IPS DF 6.9 (cell line): ENCODE measurements around the gene PLD1.

Experiments
- DNase-seq: peaks from one replicate; pipeline ENCODE4 v3.0.0-alpha.2; 2013; ENCODE audit warnings: low read depth, low spot score
- H3K27ac ChIP-seq: one replicate; pipeline ENCODE4 v1.5.1; 2013; ENCODE audit warnings: low read length, control low read depth
- H3K27me3 ChIP-seq: 2 replicates; pipeline ENCODE4 v1.6.1; 2013; ENCODE audit warnings: mild to moderate bottlenecking, low read length; ENCODE audit not compliant: control insufficient read depth, insufficient read depth
- H3K36me3 ChIP-seq: 2 replicates; pipeline ENCODE4 v1.6.1; 2013; ENCODE audit warnings: low read length; ENCODE audit not compliant: control insufficient read depth, insufficient read depth
- H3K4me1 ChIP-seq: 2 replicates; pipeline ENCODE4 v1.6.1; 2013; ENCODE audit warnings: low read length; ENCODE audit not compliant: control insufficient read depth, insufficient read depth
- H3K4me3 ChIP-seq: 2 replicates; pipeline ENCODE4 v1.5.1; 2013; ENCODE audit warnings: mild to moderate bottlenecking, low read length
- H3K9me3 ChIP-seq: 2 replicates; pipeline ENCODE4 v1.6.1; 2013; ENCODE audit warnings: low read length, inconsistent platforms; ENCODE audit not compliant: control insufficient read depth, insufficient read depth
- WGBS: extraction: QIAGEN DNeasy Blood & Tissue Kit; methylation state at CpG from one replicate; pipeline ENCODE4 v1.1.7; 2013; ENCODE audit warnings: mixed read lengths, missing lambda C conversion rate; ENCODE audit not compliant: insufficient read length, insufficient coverage; 5-methylcytosine and 5-hydroxymethylcytosine counted together

PLD1 gene

GRCh38 chr3:171796625-171797264, 13.5 kb downstream of the PLD1 start:
- no CpG with 5 or more reads among the region's 4 CpGs for WGBS
- Histone ChIP-seq H3K4me3 (no peak overlapping the region), H3K4me1 (peaks cover 10% of the 10 kb centered on the region), H3K27ac (no peak overlapping the region), H3K36me3 (0 out of 2 replicates have a peak, but pooled peaks cover 3% of the 10 kb centered on the region), H3K27me3 (no peaks in the 10 kb centered on the region), H3K9me3 (no peaks in the 10 kb centered on the region)
- no peak for DNase-seq

DNA sequence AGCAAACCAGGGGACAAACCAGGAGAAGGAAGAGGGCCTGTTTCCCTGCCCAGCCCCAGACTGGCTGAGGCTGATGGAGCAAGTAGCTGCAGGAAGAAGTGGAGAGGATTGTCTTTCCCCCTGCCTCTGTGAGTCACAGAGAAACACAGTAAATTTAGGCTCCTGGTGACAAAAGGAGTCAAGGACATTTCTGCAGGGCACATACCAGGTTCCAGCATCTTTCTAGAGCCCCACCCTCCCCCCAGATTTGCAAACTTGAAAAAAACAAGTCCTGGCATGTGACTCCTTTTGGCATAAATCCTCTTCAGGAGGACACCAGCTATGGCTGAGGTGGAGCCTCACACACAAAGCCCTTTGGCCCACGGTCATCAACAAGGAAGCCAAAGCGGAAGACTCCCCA, 17.8 kb downstream of the PLD1 start:
- no peak for DNase-seq
- Histone ChIP-seq H3K4me1 (peaks cover 11% of the 10 kb centered on the region), H3K4me3 (no peak overlapping the region), H3K36me3 (0 out of 2 replicates have a peak, but pooled peaks cover 3% of the 10 kb centered on the region), H3K27me3 (no peaks in the 10 kb centered on the region), H3K27ac (no peak overlapping the region), H3K9me3 (no peaks in the 10 kb centered on the region)
- no CpG with 5 or more reads among the region's 2 CpGs for WGBS

DNA sequence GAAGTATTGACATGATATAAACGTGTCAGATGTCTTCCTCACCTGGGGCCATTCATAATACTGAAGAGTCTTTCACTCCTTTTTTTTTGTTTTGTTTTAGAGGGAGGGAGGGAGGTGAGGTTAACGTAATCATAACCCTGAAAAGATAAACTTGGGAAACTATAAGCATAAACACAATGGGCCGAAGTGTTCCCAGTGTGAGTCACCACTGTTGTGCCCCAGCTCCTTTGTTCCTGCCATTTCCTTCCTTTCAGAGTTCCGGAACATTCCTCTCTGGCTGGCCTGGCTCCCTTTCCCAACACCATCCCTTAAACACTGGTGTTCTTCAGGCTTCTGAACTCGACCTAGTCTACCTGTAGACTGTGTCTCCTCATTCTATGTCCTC, 18.6 kb downstream of the PLD1 start:
- Histone ChIP-seq H3K36me3 (0 out of 2 replicates have a peak, but pooled peaks cover 3% of the 10 kb centered on the region), H3K9me3 (no peaks in the 10 kb centered on the region), H3K27me3 (no peaks in the 10 kb centered on the region), H3K4me3 (no peak overlapping the region), H3K4me1 (peaks cover 10% of the 10 kb centered on the region), H3K27ac (no peak overlapping the region)
- no peak for DNase-seq
- no CpG with 5 or more reads among the region's 5 CpGs for WGBS

DNA sequence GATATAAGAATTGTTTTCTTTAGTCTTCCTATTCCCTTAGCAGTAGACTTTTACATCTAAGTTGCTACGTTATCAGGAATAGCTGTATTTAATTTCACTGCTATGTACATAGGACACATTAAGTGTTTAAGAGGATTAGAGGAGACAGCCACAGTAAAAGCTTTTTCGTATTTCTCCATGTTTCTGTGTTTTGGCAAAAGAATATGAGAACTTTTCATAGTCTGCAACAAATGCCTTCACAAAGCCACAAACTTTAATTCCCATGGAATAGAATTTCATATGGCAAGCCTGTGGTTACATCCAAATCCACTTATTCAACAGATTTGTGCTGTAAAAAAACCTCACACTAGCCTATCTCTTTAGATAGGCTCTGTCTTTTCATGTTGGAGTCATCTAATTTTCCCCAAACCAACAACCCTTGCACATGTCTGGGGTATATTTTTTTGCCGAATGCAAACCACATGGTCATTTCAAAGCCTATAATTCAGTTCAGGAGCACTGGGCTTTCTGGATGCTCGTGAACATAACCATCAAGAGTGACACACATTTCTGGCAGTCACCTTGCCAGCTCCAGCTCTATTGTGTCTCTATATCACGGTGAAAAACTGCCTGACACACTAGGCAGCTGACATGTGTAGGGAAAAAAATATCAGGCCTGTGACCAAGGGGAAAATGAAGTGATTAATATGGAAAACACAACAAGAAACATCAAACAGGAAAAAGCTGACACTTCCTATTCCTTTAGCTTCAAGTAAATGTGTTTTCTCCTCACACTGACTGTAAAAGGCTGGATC, 19.2 kb downstream of the PLD1 start:
- no peak overlapping the region for H3K4me3 ChIP-seq
- H3K9me3 ChIP-seq: no peaks in the 10 kb centered on the region
- no peak for DNase-seq
- H3K27me3 ChIP-seq: no peaks in the 10 kb centered on the region
- H3K36me3 ChIP-seq: 0 out of 2 replicates have a peak, but pooled peaks cover 3% of the 10 kb centered on the region
- H3K27ac ChIP-seq: no peak overlapping the region
- peaks cover 10% of the 10 kb centered on the region for H3K4me1 ChIP-seq
- no CpG with 5 or more reads among the region's 5 CpGs for WGBS

DNA sequence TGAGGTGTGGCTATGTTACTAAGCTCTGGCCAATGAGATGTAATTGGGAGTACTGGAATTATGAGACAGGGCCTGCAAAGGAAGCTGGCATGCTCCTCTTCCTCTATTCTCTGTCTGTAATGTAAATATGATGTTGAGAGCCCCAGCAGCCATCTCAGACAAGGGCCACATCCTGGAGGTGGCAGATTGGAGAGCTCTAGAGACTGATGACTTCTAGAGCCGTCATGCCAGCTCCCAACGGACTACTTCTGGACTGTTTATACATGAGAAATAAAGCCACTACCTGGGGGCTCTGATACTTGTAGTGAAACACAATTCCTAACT, 19.7 kb downstream of the PLD1 start:
- Histone ChIP-seq H3K4me3 (no peak overlapping the region), H3K27ac (no peak overlapping the region), H3K9me3 (no peaks in the 10 kb centered on the region), H3K4me1 (peaks cover 10% of the 10 kb centered on the region), H3K27me3 (no peaks in the 10 kb centered on the region), H3K36me3 (0 out of 2 replicates have a peak, but pooled peaks cover 3% of the 10 kb centered on the region)
- DNase-seq: no peak
- no CpG with 5 or more reads among the region's 2 CpGs for WGBS

GRCh38 chr3:171789759-171790505, 20.4 kb downstream of the PLD1 start:
- H3K27ac ChIP-seq: no peak overlapping the region
- H3K4me3 ChIP-seq: no peak overlapping the region
- no peak for DNase-seq
- 0 out of 2 replicates have a peak, but pooled peaks cover 3% of the 10 kb centered on the region for H3K36me3 ChIP-seq
- no peaks in the 10 kb centered on the region for H3K27me3 ChIP-seq
- no peaks in the 10 kb centered on the region for H3K9me3 ChIP-seq
- no CpG with 5 or more reads among the region's 4 CpGs for WGBS
- H3K4me1 ChIP-seq: peaks cover 10% of the 10 kb centered on the region

GRCh38 chr3:171788546-171789351, 21.5 kb downstream of the PLD1 start:
- Histone ChIP-seq H3K4me1 (peaks cover 10% of the 10 kb centered on the region), H3K36me3 (0 out of 2 replicates have a peak, but pooled peaks cover 3% of the 10 kb centered on the region), H3K27ac (no peak overlapping the region), H3K4me3 (no peak overlapping the region), H3K27me3 (no peaks in the 10 kb centered on the region), H3K9me3 (no peaks in the 10 kb centered on the region)
- no CpG with 5 or more reads among the region's 6 CpGs for WGBS
- no peak for DNase-seq

DNA sequence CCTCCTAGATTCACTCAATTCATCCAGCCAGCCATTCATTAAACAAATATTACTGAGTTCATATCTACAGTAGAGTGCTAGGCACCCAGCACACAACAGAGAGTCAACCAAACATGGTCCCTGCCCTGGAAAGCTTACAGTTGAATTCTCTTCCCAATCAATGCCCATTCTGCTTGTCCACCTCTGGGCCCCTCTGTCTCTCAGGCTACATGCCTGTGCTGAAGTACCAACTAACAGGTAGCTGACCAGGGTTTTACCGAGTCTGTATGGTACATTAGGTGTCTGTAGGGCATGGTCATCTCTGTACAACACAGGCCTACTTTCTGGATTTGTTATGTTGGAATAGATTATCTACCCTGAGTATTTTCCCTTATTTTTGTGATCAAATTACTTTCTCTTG, 23.3 kb downstream of the PLD1 start:
- no CpG with 5 or more reads among the region's 1 CpG for WGBS
- H3K4me1 ChIP-seq: peaks cover 4% of the 10 kb centered on the region; the same call in 1 of the 2 replicates
- H3K9me3 ChIP-seq: no peaks in the 10 kb centered on the region
- no peaks in the 10 kb centered on the region for H3K36me3 ChIP-seq
- no peak overlapping the region for H3K4me3 ChIP-seq
- H3K27ac ChIP-seq: no peak overlapping the region
- no peaks in the 10 kb centered on the region for H3K27me3 ChIP-seq
- DNase-seq: no peak

GRCh38 chr3:171784937-171785336, 25.3 kb downstream of the PLD1 start:
- H3K27ac ChIP-seq: no peak overlapping the region
- no peak overlapping the region for H3K4me3 ChIP-seq
- H3K27me3 ChIP-seq: no peaks in the 10 kb centered on the region
- H3K36me3 ChIP-seq: no peaks in the 10 kb centered on the region
- WGBS: no CpG with 5 or more reads among the region's 5 CpGs
- no peaks in the 10 kb centered on the region for H3K4me1 ChIP-seq
- no peak for DNase-seq
- no peaks in the 10 kb centered on the region for H3K9me3 ChIP-seq

DNA sequence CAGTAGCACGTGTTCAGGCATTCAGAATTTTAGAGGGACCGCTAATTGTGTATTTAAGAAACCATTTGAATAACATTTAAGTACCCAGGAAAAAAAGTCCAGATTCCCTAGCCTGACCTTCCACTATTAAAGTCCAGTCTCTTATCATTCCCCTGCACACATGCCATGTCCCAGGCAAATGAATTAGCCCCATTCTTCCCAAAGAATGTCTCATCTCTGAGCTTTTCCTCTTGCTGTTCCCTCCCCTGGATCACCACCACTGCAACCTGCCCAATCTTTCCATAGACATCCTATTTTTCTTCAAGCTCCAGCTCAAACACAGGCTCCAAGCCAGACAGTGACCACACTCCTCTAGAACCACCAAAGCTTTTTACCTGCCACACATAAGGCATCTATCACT, 25.9 kb downstream of the PLD1 start:
- H3K4me1 ChIP-seq: no peaks in the 10 kb centered on the region
- H3K27ac ChIP-seq: no peak overlapping the region
- WGBS: no CpG with 5 or more reads among the region's 2 CpGs
- no peak overlapping the region for H3K4me3 ChIP-seq
- H3K36me3 ChIP-seq: no peaks in the 10 kb centered on the region
- no peaks in the 10 kb centered on the region for H3K27me3 ChIP-seq
- H3K9me3 ChIP-seq: no peaks in the 10 kb centered on the region
- no peak for DNase-seq
